ENCODE measurements around the gene PMM1. TPM values are rescaled to one million over a fixed set of nuclear protein-coding genes. Genes with fewer than 3 reads are reported as not detected.

The PMM1 gene
- total RNA-seq, 2 experiments from 2014 or later: 17.0 to 40.5 TPM

DNA sequence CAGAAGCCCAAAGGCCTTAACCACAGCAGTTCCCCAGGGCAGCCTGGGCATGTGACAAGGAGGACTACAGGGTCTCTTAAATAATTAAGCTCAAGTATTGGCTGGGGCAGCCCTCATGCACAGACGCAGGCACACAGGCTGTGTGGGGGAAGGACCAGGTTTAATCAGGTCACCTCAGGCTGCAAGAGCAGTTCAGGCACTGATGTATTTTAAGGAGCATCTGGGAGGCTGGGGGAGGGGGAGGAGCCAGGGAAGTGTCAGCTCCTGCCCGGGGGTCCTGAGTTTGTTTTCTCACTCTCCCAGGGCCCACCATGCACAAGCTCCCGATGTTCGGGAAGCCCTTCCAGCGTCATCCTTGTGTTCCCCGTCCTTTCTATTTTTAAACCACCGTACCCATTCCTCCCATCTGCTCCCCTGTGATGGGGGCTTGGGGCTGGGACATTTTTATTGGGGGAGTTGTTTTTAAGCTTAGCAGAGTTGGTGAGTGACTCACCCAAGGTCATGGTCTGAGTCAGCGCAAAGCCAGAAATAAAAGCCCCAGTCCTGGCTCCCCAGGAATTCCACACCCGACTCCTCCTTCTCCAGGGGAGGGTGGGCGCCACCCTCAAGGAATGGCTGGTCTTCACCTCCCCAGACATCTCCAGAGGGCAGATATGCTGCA, 26.5 kb downstream of the PMM1 start:
- Histone ChIP-seq H3K9me2 (ENCODE audit: insufficient read depth, low read length) (no peaks in the 10 kb centered on the region), H3K4me2 (ENCODE audit: low read length) (no peak overlapping the region), H3K36me3 (ENCODE audit: insufficient read depth, low read length) (no peaks in the 10 kb centered on the region), H4K20me1 (ENCODE audit: insufficient read depth, low read length) (no peaks in the 10 kb centered on the region), H3K27ac (ENCODE audit: low read depth, low read length, poor library complexity, severe bottlenecking) (no peak overlapping the region), H3K4me3 (ENCODE audit: low read depth, low read length, poor library complexity, severe bottlenecking) (no peak overlapping the region), H3K4me1 (ENCODE audit: insufficient read depth, low read length, poor library complexity, severe bottlenecking) (no peaks in the 10 kb centered on the region), H3K79me2 (ENCODE audit: insufficient read depth, low read depth, low read length) (no peaks in the 10 kb centered on the region), H3K9me3 (ENCODE audit: low read length) (no peaks in the 10 kb centered on the region), H2AFZ (ENCODE audit: low read length) (no peak overlapping the region)
- intact Hi-C loops (cut with micrococcal nuclease; ENCODE audit: unreplicated experiment): no loop called here
- no peak for DNase-seq (ENCODE audit: low spot score)
- CTCF ChIA-PET (ENCODE audit: unreplicated experiment): no interaction called here
- no TSS peak for BruUV-seq (replicated peaks)
- TF ChIP-seq, protein P1, sequence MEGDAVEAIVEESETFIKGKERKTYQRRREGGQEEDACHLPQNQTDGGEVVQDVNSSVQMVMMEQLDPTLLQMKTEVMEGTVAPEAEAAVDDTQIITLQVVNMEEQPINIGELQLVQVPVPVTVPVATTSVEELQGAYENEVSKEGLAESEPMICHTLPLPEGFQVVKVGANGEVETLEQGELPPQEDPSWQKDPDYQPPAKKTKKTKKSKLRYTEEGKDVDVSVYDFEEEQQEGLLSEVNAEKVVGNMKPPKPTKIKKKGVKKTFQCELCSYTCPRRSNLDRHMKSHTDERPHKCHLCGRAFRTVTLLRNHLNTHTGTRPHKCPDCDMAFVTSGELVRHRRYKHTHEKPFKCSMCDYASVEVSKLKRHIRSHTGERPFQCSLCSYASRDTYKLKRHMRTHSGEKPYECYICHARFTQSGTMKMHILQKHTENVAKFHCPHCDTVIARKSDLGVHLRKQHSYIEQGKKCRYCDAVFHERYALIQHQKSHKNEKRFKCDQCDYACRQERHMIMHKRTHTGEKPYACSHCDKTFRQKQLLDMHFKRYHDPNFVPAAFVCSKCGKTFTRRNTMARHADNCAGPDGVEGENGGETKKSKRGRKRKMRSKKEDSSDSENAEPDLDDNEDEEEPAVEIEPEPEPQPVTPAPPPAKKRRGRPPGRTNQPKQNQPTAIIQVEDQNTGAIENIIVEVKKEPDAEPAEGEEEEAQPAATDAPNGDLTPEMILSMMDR (conservative IDR thresholded peaks at IDR 0.05; ENCODE audit: low read length): no peak
- TF ChIP-seq EZH2phosphoT487 (IDR thresholded peaks at IDR 0.05; ENCODE audit: borderline replicate concordance, low read depth, low read length): no peak
- POLR2A ChIA-PET: no interaction called here

DNA sequence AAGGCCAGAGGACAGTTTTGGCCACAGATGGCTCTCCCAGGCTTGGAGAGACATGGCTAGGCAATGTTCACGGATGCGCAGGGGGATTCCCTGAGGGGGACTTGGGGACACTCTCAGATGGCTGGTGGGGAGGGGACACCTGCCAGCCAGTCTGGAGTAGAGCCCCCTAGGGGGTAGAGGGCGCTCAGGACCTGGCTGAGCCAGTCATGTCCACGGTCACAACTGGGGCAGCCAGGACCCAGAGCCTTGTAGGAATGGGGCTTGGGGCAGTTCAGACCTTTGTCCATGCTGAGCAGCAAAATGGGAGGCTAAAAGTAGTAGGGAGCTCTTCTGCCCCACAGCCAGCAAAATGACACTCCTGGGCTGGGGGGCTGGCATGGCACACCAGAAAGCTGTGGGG, 27.2 kb downstream of the PMM1 start:
- H3K9me2 ChIP-seq (ENCODE audit: insufficient read depth, low read length): no peaks in the 10 kb centered on the region
- ChIA-PET POLR2A (interaction anchor here (0.7 kb wide), 1 partner anchor 86 kb away, joined by 4 read pairs; no protein-coding TSS in a partner anchor), CTCF (ENCODE audit: unreplicated experiment) (no interaction called here)
- intact Hi-C loops (cut with micrococcal nuclease; ENCODE audit: unreplicated experiment): no loop called here
- TF ChIP-seq, protein P1 (conservative IDR thresholded peaks at IDR 0.05; ENCODE audit: low read length): no peak
- TF ChIP-seq EZH2phosphoT487 (IDR thresholded peaks at IDR 0.05; ENCODE audit: borderline replicate concordance, low read depth, low read length): no peak
- no peaks in the 10 kb centered on the region for H3K9me3 ChIP-seq (ENCODE audit: low read length)
- no peaks in the 10 kb centered on the region for H3K4me1 ChIP-seq (ENCODE audit: insufficient read depth, low read length, poor library complexity, severe bottlenecking)
- no peak overlapping the region for H3K27ac ChIP-seq (ENCODE audit: low read depth, low read length, poor library complexity, severe bottlenecking)
- no peaks in the 10 kb centered on the region for H3K79me2 ChIP-seq (ENCODE audit: insufficient read depth, low read depth, low read length)
- no peak overlapping the region for H3K4me2 ChIP-seq (ENCODE audit: low read length)
- H3K4me3 ChIP-seq (ENCODE audit: low read depth, low read length, poor library complexity, severe bottlenecking): no peak overlapping the region
- DNase-seq (ENCODE audit: low spot score): no peak
- H3K36me3 ChIP-seq (ENCODE audit: insufficient read depth, low read length): no peaks in the 10 kb centered on the region
- H4K20me1 ChIP-seq (ENCODE audit: insufficient read depth, low read length): no peaks in the 10 kb centered on the region
- no TSS peak for BruUV-seq (replicated peaks)
- H2AFZ ChIP-seq (ENCODE audit: low read length): no peak overlapping the region

DNA sequence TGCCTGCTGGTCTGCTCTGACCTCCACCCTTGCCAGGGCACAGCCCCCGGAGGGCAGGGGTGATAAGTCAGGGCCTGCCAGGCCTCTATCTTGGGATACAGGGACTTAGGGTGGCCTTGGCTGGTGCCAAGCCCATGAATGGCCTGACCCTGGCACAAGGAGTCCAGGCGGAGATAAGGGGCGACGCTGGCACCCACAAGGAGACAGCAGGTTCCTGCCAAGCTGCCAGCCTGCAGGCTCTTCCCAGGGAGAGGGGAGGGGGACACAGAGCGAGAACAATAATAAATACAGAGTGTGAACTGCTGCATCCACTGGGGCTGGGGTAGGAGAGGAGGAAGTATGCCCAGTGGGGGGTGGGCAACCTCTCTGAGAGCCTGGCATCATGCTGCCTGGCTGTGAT, 27.9 kb downstream of the PMM1 start:
- no peaks in the 10 kb centered on the region for H3K9me3 ChIP-seq (ENCODE audit: low read length)
- H3K36me3 ChIP-seq (ENCODE audit: insufficient read depth, low read length): no peaks in the 10 kb centered on the region
- H3K79me2 ChIP-seq (ENCODE audit: insufficient read depth, low read depth, low read length): no peaks in the 10 kb centered on the region
- TF ChIP-seq EZH2phosphoT487 (IDR thresholded peaks at IDR 0.05; ENCODE audit: borderline replicate concordance, low read depth, low read length): no peak
- TF ChIP-seq, protein P1 (conservative IDR thresholded peaks at IDR 0.05; ENCODE audit: low read length): no peak
- no peaks in the 10 kb centered on the region for H3K4me1 ChIP-seq (ENCODE audit: insufficient read depth, low read length, poor library complexity, severe bottlenecking)
- ChIA-PET POLR2A (interaction anchor here (0.7 kb wide), 1 partner anchor 85 kb away, joined by 4 read pairs; no protein-coding TSS in a partner anchor), CTCF (ENCODE audit: unreplicated experiment) (no interaction called here)
- no peak overlapping the region for H2AFZ ChIP-seq (ENCODE audit: low read length)
- no peak overlapping the region for H3K4me2 ChIP-seq (ENCODE audit: low read length)
- DNase-seq (ENCODE audit: low spot score): no peak
- no peak overlapping the region for H3K27ac ChIP-seq (ENCODE audit: low read depth, low read length, poor library complexity, severe bottlenecking)
- H3K4me3 ChIP-seq (ENCODE audit: low read depth, low read length, poor library complexity, severe bottlenecking): no peak overlapping the region
- no TSS peak for BruUV-seq (replicated peaks)
- H3K9me2 ChIP-seq (ENCODE audit: insufficient read depth, low read length): no peaks in the 10 kb centered on the region
- intact Hi-C loops (cut with micrococcal nuclease; ENCODE audit: unreplicated experiment): no loop called here
- no peaks in the 10 kb centered on the region for H4K20me1 ChIP-seq (ENCODE audit: insufficient read depth, low read length)

Data from OCI-LY7 (cell line).